Smooth muscle cell (in vitro differentiated cells): Measurements from ENCODE around the gene DMXL2. TPM values are rescaled to one million over a fixed set of nuclear protein-coding genes. Genes with fewer than 3 reads are reported as not detected.

Experiments
- DNase-seq: peaks from one replicate; lab custom pipeline; 2025; ENCODE audit not compliant: unreplicated experiment; lab: John Stamatoyannopoulos, UW
- H2AFZ ChIP-seq: fragments of 200-600 bp; sonication (generic); 2 replicates; pipeline ENCODE4 v1.6.0; 2016; ENCODE audit warnings: antibody characterized with exemption, low read depth, mild to moderate bottlenecking
- H3F3A ChIP-seq: fragments of 200-600 bp; sonication (generic); 2 replicates; pipeline ENCODE4 v1.6.0; 2017; ENCODE audit warnings: antibody characterized with exemption, low read depth
- H3K27ac ChIP-seq: fragments of 200-600 bp; sonication (generic); 2 replicates; pipeline ENCODE4 v1.5.1; 2016; ENCODE audit warnings: low read depth, mild to moderate bottlenecking
- H3K27me3 ChIP-seq: fragments of 200-600 bp; sonication (generic); 2 replicates; pipeline ENCODE4 v1.6.1; 2016; ENCODE audit warnings: low read depth, mild to moderate bottlenecking
- H3K36me3 ChIP-seq: fragments of 200-600 bp; sonication (generic); 2 replicates; pipeline ENCODE4 v1.5.1; 2016; ENCODE audit warnings: low read depth
- H3K4me1 ChIP-seq: fragments of 200-600 bp; sonication (generic); 2 replicates; pipeline ENCODE4 v1.5.1; 2016; ENCODE audit warnings: low read depth
- H3K4me2 ChIP-seq: fragments of 200-600 bp; sonication (generic); 2 replicates; pipeline ENCODE4 v1.6.0; 2016; ENCODE audit warnings: mild to moderate bottlenecking
- H3K4me3 ChIP-seq: fragments of 200-600 bp; sonication (generic); 2 replicates; pipeline ENCODE4 v1.5.1; 2016; ENCODE audit warnings: mild to moderate bottlenecking
- H3K79me2 ChIP-seq: fragments of 200-600 bp; sonication (generic); 2 replicates; pipeline ENCODE4 v1.6.0; 2016; ENCODE audit warnings: low read depth, mild to moderate bottlenecking
- H3K9ac ChIP-seq: fragments of 200-600 bp; sonication (generic); 2 replicates; pipeline ENCODE4 v1.6.0; 2016; ENCODE audit warnings: low read depth
- H3K9me3 ChIP-seq: fragments of 200-600 bp; sonication (generic); replicated peaks from 2 replicates; pipeline ENCODE4 v1.5.1; 2016; ENCODE audit warnings: low read depth
- H4K20me1 ChIP-seq: fragments of 200-600 bp; sonication (generic); 2 replicates; pipeline ENCODE4 v1.6.0; 2016; ENCODE audit warnings: low read depth
- CTCF ChIP-seq: fragments of 200-600 bp; sonication (generic); IDR thresholded peaks from 2 replicates; pipeline ENCODE4 v1.5.1; 2017; ENCODE audit warnings: borderline replicate concordance, mild to moderate bottlenecking, antibody characterized with exemption; ENCODE audit not compliant: insufficient read depth, poor library complexity, severe bottlenecking
- WGBS: methylation state at CpG from one replicate; pipeline ENCODE4 v1.1.7; 2016; ENCODE audit warnings: low lambda C conversion rate; 5-methylcytosine and 5-hydroxymethylcytosine counted together
- polyA plus RNA-seq: library from polyadenylated mRNA; unstranded; fragments of >200 nt; fragmentation: Nextera tagmentation; extraction: Ambion mirVana; gene quantifications from 2 replicates; pipeline ENCODE4 v1.2.1, GENCODE V29; 2016
- total RNA-seq: library from RNA; depleted of rRNA; stranded (reverse); fragments of >200 nt; gene quantifications from 2 replicates; pipeline ENCODE4 v1.2.3, GENCODE V29; 2014

DMXL2 gene
- total and polyA plus RNA-seq, 2 experiments from 2014 or later: 9.3 to 57.8 TPM

GRCh38 chr15:51629612-51630011 lies 7.0 kb upstream of the DMXL2 start:
- DNase-seq: no peak
- Histone ChIP-seq H3K4me2 (no peak overlapping the region), H3K36me3 (no peaks in the 10 kb centered on the region), H3F3A (no peaks in the 10 kb centered on the region), H3K79me2 (no peaks in the 10 kb centered on the region), H3K27me3 (no peaks in the 10 kb centered on the region), H4K20me1 (no peaks in the 10 kb centered on the region), H2AFZ (no peak overlapping the region), H3K9ac (no peak overlapping the region), H3K27ac (no peak overlapping the region), H3K4me1 (no peaks in the 10 kb centered on the region), H3K4me3 (no peak overlapping the region), H3K9me3 (no peaks in the 10 kb centered on the region)
- 87% methylated on average over 1 of the region's 1 CpG for WGBS
- TF ChIP-seq CTCF: no peak

GRCh38 chr15:51625236-51625635 lies 2.7 kb upstream of the DMXL2 start:
- H3K4me2 ChIP-seq: no peak overlapping the region
- no peak overlapping the region for H3K4me3 ChIP-seq
- peaks cover 3% of the 10 kb centered on the region for H3F3A ChIP-seq
- peaks cover 10% of the 10 kb centered on the region for H4K20me1 ChIP-seq
- no peaks in the 10 kb centered on the region for H3K27me3 ChIP-seq
- TF ChIP-seq CTCF: no peak
- no peaks in the 10 kb centered on the region for H3K9me3 ChIP-seq
- H2AFZ ChIP-seq: no peak overlapping the region
- WGBS: 73% methylated on average over 1 of the region's 1 CpG
- no peak overlapping the region for H3K9ac ChIP-seq
- H3K79me2 ChIP-seq: peaks cover 10% of the 10 kb centered on the region
- H3K36me3 ChIP-seq: no peaks in the 10 kb centered on the region
- no peak overlapping the region for H3K27ac ChIP-seq
- DNase-seq: no peak
- H3K4me1 ChIP-seq: peaks cover 12% of the 10 kb centered on the region

- H4K20me1 ChIP-seq: peaks cover 13% of the 10 kb centered on the region
- DNase-seq: no peak
- H3K4me1 ChIP-seq: peaks cover 12% of the 10 kb centered on the region
- no peaks in the 10 kb centered on the region for H3K36me3 ChIP-seq
- peaks cover 22% of the 10 kb centered on the region for H3K79me2 ChIP-seq
- TF ChIP-seq CTCF: no peak
- H3K27ac ChIP-seq: no peak overlapping the region
- no peaks in the 10 kb centered on the region for H3K27me3 ChIP-seq
- H3K4me3 ChIP-seq: no peak overlapping the region
- H3F3A ChIP-seq: peaks cover 3% of the 10 kb centered on the region
- H3K4me2 ChIP-seq: no peak overlapping the region
- whole genome bisulfite sequencing: 35% methylated on average over 3 of the region's 4 CpGs
- H2AFZ ChIP-seq: no peak overlapping the region
- no peaks in the 10 kb centered on the region for H3K9me3 ChIP-seq
- H3K9ac ChIP-seq: no peak overlapping the region
Measured at GRCh38 chr15:51624022-51624421, 1.5 kb upstream of the DMXL2 start.

GRCh38 chr15:51623386-51623938 lies 891 bp upstream of the DMXL2 start:
- peak overlapping the region; percentile 33 for H3K9ac ChIP-seq
- peaks cover 13% of the 10 kb centered on the region for H4K20me1 ChIP-seq
- H3K4me1 ChIP-seq: peaks cover 12% of the 10 kb centered on the region
- no peak overlapping the region for H3K27ac ChIP-seq
- TF ChIP-seq CTCF: no peak
- H2AFZ ChIP-seq: peak overlapping the region; percentile 95
- peak overlapping the region; percentile 90 for H3K4me2 ChIP-seq
- 26% methylated on average over 8 of the region's 8 CpGs for WGBS
- no peak for DNase-seq
- peaks cover 28% of the 10 kb centered on the region for H3K79me2 ChIP-seq
- H3K4me3 ChIP-seq: peak overlapping the region; percentile 76
- H3F3A ChIP-seq: peaks cover 3% of the 10 kb centered on the region
- H3K36me3 ChIP-seq: no peaks in the 10 kb centered on the region
- no peaks in the 10 kb centered on the region for H3K27me3 ChIP-seq
- H3K9me3 ChIP-seq: no peaks in the 10 kb centered on the region
